Vagina (tissue), 2 donors: ENCODE results near the gene TNIP1.

Experiments
- POLR2A ChIP-seq, 2 donors: fragments of 450-650 bp; IDR thresholded peaks; one replicate each; pipeline ENCODE4 v1.6.1; 2017; ENCODE audit warnings: antibody characterized with exemption in 2 of 2, mild to moderate bottlenecking in 2 of 2, moderate library complexity in 2 of 2
- POLR2AphosphoS5 ChIP-seq, 2 donors: sonication (generic); formaldehyde crosslinking; IDR thresholded peaks; one replicate each; pipeline ENCODE4 v1.9.0; 2017; ENCODE audit warnings: antibody characterized with exemption in 2 of 2, mild to moderate bottlenecking in 2 of 2, low read depth in 1 of 2; ENCODE audit not compliant: insufficient read depth in 1 of 2
- TF ChIP-seq, protein P1 (sequence below), 3 experiments: fragments of 450-650 bp in 2 of 3; fragments of 200-600 bp in 1 of 3; sonication (generic) in 1 of 3; IDR thresholded peaks; one replicate each; pipeline ENCODE4 v1.5.1; 2017 to 2019; ENCODE audit warnings: antibody characterized with exemption in 3 of 3, mild to moderate bottlenecking in 2 of 3, moderate library complexity in 2 of 3

- TF ChIP-seq, protein P1, sequence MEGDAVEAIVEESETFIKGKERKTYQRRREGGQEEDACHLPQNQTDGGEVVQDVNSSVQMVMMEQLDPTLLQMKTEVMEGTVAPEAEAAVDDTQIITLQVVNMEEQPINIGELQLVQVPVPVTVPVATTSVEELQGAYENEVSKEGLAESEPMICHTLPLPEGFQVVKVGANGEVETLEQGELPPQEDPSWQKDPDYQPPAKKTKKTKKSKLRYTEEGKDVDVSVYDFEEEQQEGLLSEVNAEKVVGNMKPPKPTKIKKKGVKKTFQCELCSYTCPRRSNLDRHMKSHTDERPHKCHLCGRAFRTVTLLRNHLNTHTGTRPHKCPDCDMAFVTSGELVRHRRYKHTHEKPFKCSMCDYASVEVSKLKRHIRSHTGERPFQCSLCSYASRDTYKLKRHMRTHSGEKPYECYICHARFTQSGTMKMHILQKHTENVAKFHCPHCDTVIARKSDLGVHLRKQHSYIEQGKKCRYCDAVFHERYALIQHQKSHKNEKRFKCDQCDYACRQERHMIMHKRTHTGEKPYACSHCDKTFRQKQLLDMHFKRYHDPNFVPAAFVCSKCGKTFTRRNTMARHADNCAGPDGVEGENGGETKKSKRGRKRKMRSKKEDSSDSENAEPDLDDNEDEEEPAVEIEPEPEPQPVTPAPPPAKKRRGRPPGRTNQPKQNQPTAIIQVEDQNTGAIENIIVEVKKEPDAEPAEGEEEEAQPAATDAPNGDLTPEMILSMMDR (IDR thresholded peaks at IDR 0.05) = no peak
- no peak for TF ChIP-seq POLR2A (IDR thresholded peaks at IDR 0.05)
- TF ChIP-seq POLR2AphosphoS5 (IDR thresholded peaks at IDR 0.05; ENCODE audit: insufficient read depth in 1 of 2, low read depth in 1 of 2) = no peak
Measured at GRCh38 chr5:151026679-151027078, 54.2 kb downstream of the TNIP1 start.
